Parathyroid adenoma (tissue), 2 donors: ENCODE results near the gene FAM227B.

Experiments used
- H2AFZ ChIP-seq: fragments of 300-600 bp; sonication (generic); one replicate; pipeline ENCODE4 v1.7.0; 2017; ENCODE audit warnings: antibody characterized with exemption, mild to moderate bottlenecking
- H3K27ac ChIP-seq: fragments of 300-600 bp; sonication (generic); one replicate; pipeline ENCODE4 v1.7.0; 2017
- H3K27me3 ChIP-seq: fragments of 300-600 bp; sonication (generic); one replicate; pipeline ENCODE4 v1.7.0; 2017; ENCODE audit warnings: low read length; ENCODE audit not compliant: control insufficient read depth, insufficient read depth
- H3K36me3 ChIP-seq: fragments of 300-600 bp; sonication (generic); one replicate; pipeline ENCODE4 v1.7.0; 2017; ENCODE audit warnings: low read length; ENCODE audit not compliant: control insufficient read depth, insufficient read depth
- H3K4me1 ChIP-seq: fragments of 300-600 bp; sonication (generic); one replicate; pipeline ENCODE4 v1.7.0; 2017; ENCODE audit warnings: control low read depth
- H3K4me2 ChIP-seq: fragments of 300-600 bp; sonication (generic); one replicate; pipeline ENCODE4 v1.7.0; 2017; ENCODE audit warnings: low read length
- H3K4me3 ChIP-seq: fragments of 300-600 bp; sonication (generic); one replicate; pipeline ENCODE4 v1.7.0; 2017; ENCODE audit warnings: low read depth, low read length
- H3K79me2 ChIP-seq: fragments of 300-600 bp; sonication (generic); one replicate; pipeline ENCODE4 v1.7.0; 2017; ENCODE audit warnings: control low read depth
- H3K9ac ChIP-seq: fragments of 300-600 bp; sonication (generic); one replicate; pipeline ENCODE4 v1.7.0; 2017; ENCODE audit warnings: mild to moderate bottlenecking
- H3K9me3 ChIP-seq: fragments of 300-600 bp; sonication (generic); one replicate; pipeline ENCODE4 v1.7.0; 2017; ENCODE audit warnings: low read length; ENCODE audit not compliant: control insufficient read depth
- CTCF ChIP-seq: fragments of 300-600 bp; sonication (generic); IDR thresholded peaks from one replicate; pipeline ENCODE4 v1.7.0; 2017; ENCODE audit warnings: antibody characterized with exemption, mild to moderate bottlenecking
- donor health status: primary hyperparathyroidism.

Gene FAM227B

GRCh38 chr15:49507261-49507660 is 113.4 kb downstream of the FAM227B start:
- Histone ChIP-seq H3K36me3 (no peaks in the 10 kb centered on the region), H3K4me2 (no peak overlapping the region), H3K9ac (no peak overlapping the region), H3K9me3 (no peaks in the 10 kb centered on the region), H3K27me3 (no peaks in the 10 kb centered on the region), H3K4me3 (no peak overlapping the region), H3K79me2 (no peaks in the 10 kb centered on the region), H3K4me1 (no peaks in the 10 kb centered on the region), H3K27ac (no peak overlapping the region), H2AFZ (no peak overlapping the region)
- no peak for TF ChIP-seq CTCF

- Histone ChIP-seq H3K27me3 (no peaks in the 10 kb centered on the region), H3K36me3 (no peaks in the 10 kb centered on the region), H3K79me2 (no peaks in the 10 kb centered on the region), H3K4me1 (no peaks in the 10 kb centered on the region), H3K4me2 (no peak overlapping the region), H3K9ac (no peak overlapping the region), H3K4me3 (no peak overlapping the region), H3K9me3 (no peaks in the 10 kb centered on the region), H2AFZ (no peak overlapping the region), H3K27ac (no peak overlapping the region)
- no peak for TF ChIP-seq CTCF
Measured at GRCh38 chr15:49506341-49506740, 114.3 kb downstream of the FAM227B start.

- TF ChIP-seq CTCF, result no peak
- Histone ChIP-seq H3K4me2 (no peak overlapping the region), H3K27me3 (no peaks in the 10 kb centered on the region), H3K9me3 (no peaks in the 10 kb centered on the region), H3K36me3 (no peaks in the 10 kb centered on the region), H3K27ac (no peak overlapping the region), H2AFZ (no peak overlapping the region), H3K4me1 (no peaks in the 10 kb centered on the region), H3K9ac (no peak overlapping the region), H3K79me2 (no peaks in the 10 kb centered on the region), H3K4me3 (no peak overlapping the region)
Measured at GRCh38 chr15:49501586-49501985, 119.0 kb downstream of the FAM227B start.

- no peak for TF ChIP-seq CTCF
- H3K27me3 ChIP-seq, result no peaks in the 10 kb centered on the region
- no peak overlapping the region for H3K27ac ChIP-seq
- no peaks in the 10 kb centered on the region for H3K79me2 ChIP-seq
- no peaks in the 10 kb centered on the region for H3K36me3 ChIP-seq
- H3K9ac ChIP-seq, result no peak overlapping the region
- H2AFZ ChIP-seq, result no peak overlapping the region
- H3K4me3 ChIP-seq, result no peak overlapping the region
- H3K9me3 ChIP-seq, result no peaks in the 10 kb centered on the region
- H3K4me2 ChIP-seq, result no peak overlapping the region
- H3K4me1 ChIP-seq, result no peaks in the 10 kb centered on the region
Measured at GRCh38 chr15:49495993-49496753, 124.4 kb downstream of the FAM227B start.

- no peak overlapping the region for H3K4me2 ChIP-seq
- H3K9ac ChIP-seq, result no peak overlapping the region
- no peak overlapping the region for H3K4me3 ChIP-seq
- no peak overlapping the region for H2AFZ ChIP-seq
- H3K79me2 ChIP-seq, result no peaks in the 10 kb centered on the region
- no peaks in the 10 kb centered on the region for H3K36me3 ChIP-seq
- H3K9me3 ChIP-seq, result no peaks in the 10 kb centered on the region
- no peak overlapping the region for H3K27ac ChIP-seq
- no peak for TF ChIP-seq CTCF
- no peaks in the 10 kb centered on the region for H3K27me3 ChIP-seq
- no peaks in the 10 kb centered on the region for H3K4me1 ChIP-seq
Measured at GRCh38 chr15:49494842-49495241, 125.8 kb downstream of the FAM227B start.
